ENCODE measurements around the gene GMDS. TPM values are rescaled to one million over a fixed set of nuclear protein-coding genes. Genes with fewer than 3 reads are reported as not detected.
"Not testable (repeated sequence)": the region's sequence is repeated elsewhere in the genome, so short reads cannot be mapped to it uniquely, and the experiment has no call there.

Gene GMDS
- total RNA-seq, 1 donor from 2014 or later: 105 TPM

- DNase-seq (ENCODE audit: low spot score): no peak
Measured at GRCh38 chr6:1773700-1774099, 471.7 kb downstream of the GMDS start.

GRCh38 chr6:1770968-1771723 is 474.3 kb downstream of the GMDS start:
- DNase-seq (ENCODE audit: low spot score): no peak

GRCh38 chr6:1770435-1770843 is 475.0 kb downstream of the GMDS start:
- DNase-seq (ENCODE audit: low spot score): no peak

GRCh38 chr6:1767481-1768246 is 477.7 kb downstream of the GMDS start:
- peak; percentile 45 for DNase-seq (ENCODE audit: low spot score)

GRCh38 chr6:1766654-1767053 is 478.8 kb downstream of the GMDS start:
- DNase-seq (ENCODE audit: low spot score): peak; percentile 45

GRCh38 chr6:1765160-1765903 is 480.1 kb downstream of the GMDS start:
- DNase-seq (ENCODE audit: low spot score): peak; percentile 45

- DNase-seq (ENCODE audit: low spot score): no peak
Measured at GRCh38 chr6:1764397-1764987, 480.9 kb downstream of the GMDS start.

- no peak for DNase-seq (ENCODE audit: low spot score)
Measured at GRCh38 chr6:1763404-1763803, 482.0 kb downstream of the GMDS start.

- DNase-seq (ENCODE audit: low spot score): peak; percentile 76
Measured at GRCh38 chr6:1762203-1762602, 483.2 kb downstream of the GMDS start.

GRCh38 chr6:1761477-1761877 is 483.9 kb downstream of the GMDS start:
- DNase-seq (ENCODE audit: low spot score): no peak

- DNase-seq (ENCODE audit: low spot score): no peak
Measured at GRCh38 chr6:1760876-1761275, 484.5 kb downstream of the GMDS start.

GRCh38 chr6:1759870-1760269 is 485.5 kb downstream of the GMDS start:
- DNase-seq (ENCODE audit: low spot score): no peak

GRCh38 chr6:1758076-1758679 is 487.2 kb downstream of the GMDS start:
- DNase-seq (ENCODE audit: low spot score): no peak

- no peak for DNase-seq (ENCODE audit: low spot score)
Measured at GRCh38 chr6:1757131-1757530, 488.3 kb downstream of the GMDS start.

- no peak for DNase-seq (ENCODE audit: low spot score)
Measured at GRCh38 chr6:1756472-1757129, 488.8 kb downstream of the GMDS start.

- DNase-seq (ENCODE audit: low spot score): not testable (repeated sequence)
Measured at GRCh38 chr6:1751063-1751462, 494.3 kb downstream of the GMDS start.

- no peak for DNase-seq (ENCODE audit: low spot score)
Measured at GRCh38 chr6:1749041-1749440, 496.4 kb downstream of the GMDS start.

- no peak for DNase-seq (ENCODE audit: low spot score)
Measured at GRCh38 chr6:1747531-1747930, 497.9 kb downstream of the GMDS start.

- no peak for DNase-seq (ENCODE audit: low spot score)
Measured at GRCh38 chr6:1747003-1747402, 498.4 kb downstream of the GMDS start.

GRCh38 chr6:1745814-1746213 is 499.6 kb downstream of the GMDS start:
- DNase-seq (ENCODE audit: low spot score): no peak

GRCh38 chr6:1744543-1744942 is 500.9 kb downstream of the GMDS start:
- no peak for DNase-seq (ENCODE audit: low spot score)
